Measurements from ENCODE around the gene GNA15.
"Not testable (repeated sequence)": the region's sequence is repeated elsewhere in the genome, so short reads cannot be mapped to it uniquely, and the experiment has no call there.

The GNA15 gene

GRCh38 chr19:3152419-3152780 lies 16.6 kb downstream of the GNA15 start:
- H3K9ac ChIP-seq (ENCODE audit: low read length), result no peak overlapping the region
- H3K4me1 ChIP-seq (ENCODE audit: control insufficient read depth, insufficient read depth, low read length), result peaks cover 4% of the 10 kb centered on the region; the same call in 1 of the 2 replicates
- no peaks in the 10 kb centered on the region for H3K9me3 ChIP-seq (ENCODE audit: control insufficient read depth, insufficient read depth, low read depth, low read length)
- H3K27ac ChIP-seq (ENCODE audit: low read depth, low read length), result no peak overlapping the region
- H3K4me3 ChIP-seq (ENCODE audit: low read depth, low read length), result no peak overlapping the region
- H3K36me3 ChIP-seq (ENCODE audit: control insufficient read depth, insufficient read depth, low read length), result no peaks in the 10 kb centered on the region
- H3K27me3 ChIP-seq (ENCODE audit: control insufficient read depth, insufficient read depth, low read length), result peaks cover 8% of the 10 kb centered on the region; the same call in 1 of the 2 replicates

- Histone ChIP-seq H3K27ac (ENCODE audit: low read depth, low read length) (no peak overlapping the region), H3K9me3 (ENCODE audit: control insufficient read depth, insufficient read depth, low read depth, low read length) (no peaks in the 10 kb centered on the region), H3K4me1 (ENCODE audit: control insufficient read depth, insufficient read depth, low read length) (peaks cover 4% of the 10 kb centered on the region; the same call in 1 of the 2 replicates), H3K4me3 (ENCODE audit: low read depth, low read length) (no peak overlapping the region), H3K27me3 (ENCODE audit: control insufficient read depth, insufficient read depth, low read length) (peaks cover 8% of the 10 kb centered on the region; the same call in 1 of the 2 replicates), H3K36me3 (ENCODE audit: control insufficient read depth, insufficient read depth, low read length) (no peaks in the 10 kb centered on the region), H3K9ac (ENCODE audit: low read length) (no peak overlapping the region)
Measured at GRCh38 chr19:3153286-3154230, 17.7 kb downstream of the GNA15 start.

GRCh38 chr19:3154447-3154846 lies 18.6 kb downstream of the GNA15 start:
- not testable (repeated sequence) for H3K9ac ChIP-seq (ENCODE audit: low read length); H3K27me3 ChIP-seq (ENCODE audit: control insufficient read depth, insufficient read depth, low read length); H3K27ac ChIP-seq (ENCODE audit: low read depth, low read length); H3K4me1 ChIP-seq (ENCODE audit: control insufficient read depth, insufficient read depth, low read length); H3K9me3 ChIP-seq (ENCODE audit: control insufficient read depth, insufficient read depth, low read depth, low read length); H3K4me3 ChIP-seq (ENCODE audit: low read depth, low read length); H3K36me3 ChIP-seq (ENCODE audit: control insufficient read depth, insufficient read depth, low read length)

- Histone ChIP-seq H3K9ac (ENCODE audit: low read length) (no peak overlapping the region), H3K4me3 (ENCODE audit: low read depth, low read length) (no peak overlapping the region), H3K27me3 (ENCODE audit: control insufficient read depth, insufficient read depth, low read length) (0 out of 2 replicates have a peak, but pooled peaks cover 2% of the 10 kb centered on the region), H3K4me1 (ENCODE audit: control insufficient read depth, insufficient read depth, low read length) (peaks cover 4% of the 10 kb centered on the region), H3K9me3 (ENCODE audit: control insufficient read depth, insufficient read depth, low read depth, low read length) (peaks cover 4% of the 10 kb centered on the region; the same call in 1 of the 2 replicates), H3K36me3 (ENCODE audit: control insufficient read depth, insufficient read depth, low read length) (no peaks in the 10 kb centered on the region), H3K27ac (ENCODE audit: low read depth, low read length) (no peak overlapping the region)
Measured at GRCh38 chr19:3154957-3155736, 19.3 kb downstream of the GNA15 start.

GRCh38 chr19:3157096-3157845 lies 21.4 kb downstream of the GNA15 start:
- Histone ChIP-seq H3K27me3 (ENCODE audit: control insufficient read depth, insufficient read depth, low read length) (0 out of 2 replicates have a peak, but pooled peaks cover 2% of the 10 kb centered on the region), H3K9me3 (ENCODE audit: control insufficient read depth, insufficient read depth, low read depth, low read length) (peaks cover 10% of the 10 kb centered on the region; the same call in 1 of the 2 replicates), H3K4me1 (ENCODE audit: control insufficient read depth, insufficient read depth, low read length) (peaks cover 4% of the 10 kb centered on the region), H3K4me3 (ENCODE audit: low read depth, low read length) (no peak overlapping the region), H3K27ac (ENCODE audit: low read depth, low read length) (no peak overlapping the region), H3K36me3 (ENCODE audit: control insufficient read depth, insufficient read depth, low read length) (no peaks in the 10 kb centered on the region), H3K9ac (ENCODE audit: low read length) (no peak overlapping the region)

GRCh38 chr19:3159565-3159964 lies 23.7 kb downstream of the GNA15 start:
- no peaks in the 10 kb centered on the region for H3K36me3 ChIP-seq (ENCODE audit: control insufficient read depth, insufficient read depth, low read length)
- H3K27me3 ChIP-seq (ENCODE audit: control insufficient read depth, insufficient read depth, low read length), result peaks cover 9% of the 10 kb centered on the region
- no peak overlapping the region for H3K4me3 ChIP-seq (ENCODE audit: low read depth, low read length)
- no peak overlapping the region for H3K9ac ChIP-seq (ENCODE audit: low read length)
- peaks cover 10% of the 10 kb centered on the region; the same call in 1 of the 2 replicates for H3K9me3 ChIP-seq (ENCODE audit: control insufficient read depth, insufficient read depth, low read depth, low read length)
- H3K4me1 ChIP-seq (ENCODE audit: control insufficient read depth, insufficient read depth, low read length), result peaks cover 9% of the 10 kb centered on the region
- H3K27ac ChIP-seq (ENCODE audit: low read depth, low read length), result no peak overlapping the region

GRCh38 chr19:3160219-3160618 lies 24.4 kb downstream of the GNA15 start:
- no peak overlapping the region for H3K9ac ChIP-seq (ENCODE audit: low read length)
- H3K36me3 ChIP-seq (ENCODE audit: control insufficient read depth, insufficient read depth, low read length), result no peaks in the 10 kb centered on the region
- H3K27me3 ChIP-seq (ENCODE audit: control insufficient read depth, insufficient read depth, low read length), result peaks cover 9% of the 10 kb centered on the region
- H3K4me3 ChIP-seq (ENCODE audit: low read depth, low read length), result no peak overlapping the region
- peaks cover 10% of the 10 kb centered on the region; the same call in 1 of the 2 replicates for H3K9me3 ChIP-seq (ENCODE audit: control insufficient read depth, insufficient read depth, low read depth, low read length)
- H3K4me1 ChIP-seq (ENCODE audit: control insufficient read depth, insufficient read depth, low read length), result peaks cover 5% of the 10 kb centered on the region
- no peak overlapping the region for H3K27ac ChIP-seq (ENCODE audit: low read depth, low read length)

GRCh38 chr19:3161453-3161852 lies 25.6 kb downstream of the GNA15 start:
- Histone ChIP-seq H3K36me3 (ENCODE audit: control insufficient read depth, insufficient read depth, low read length) (no peaks in the 10 kb centered on the region), H3K4me3 (ENCODE audit: low read depth, low read length) (no peak overlapping the region), H3K9me3 (ENCODE audit: control insufficient read depth, insufficient read depth, low read depth, low read length) (peaks cover 10% of the 10 kb centered on the region; the same call in 1 of the 2 replicates), H3K4me1 (ENCODE audit: control insufficient read depth, insufficient read depth, low read length) (peaks cover 5% of the 10 kb centered on the region), H3K27me3 (ENCODE audit: control insufficient read depth, insufficient read depth, low read length) (peaks cover 9% of the 10 kb centered on the region), H3K9ac (ENCODE audit: low read length) (no peak overlapping the region), H3K27ac (ENCODE audit: low read depth, low read length) (no peak overlapping the region)

GRCh38 chr19:3162418-3163229 lies 26.8 kb downstream of the GNA15 start:
- Histone ChIP-seq H3K27me3 (ENCODE audit: control insufficient read depth, insufficient read depth, low read length) (peaks cover 7% of the 10 kb centered on the region), H3K9ac (ENCODE audit: low read length) (no peak overlapping the region), H3K4me1 (ENCODE audit: control insufficient read depth, insufficient read depth, low read length) (peaks cover 5% of the 10 kb centered on the region), H3K4me3 (ENCODE audit: low read depth, low read length) (no peak overlapping the region), H3K27ac (ENCODE audit: low read depth, low read length) (no peak overlapping the region), H3K9me3 (ENCODE audit: control insufficient read depth, insufficient read depth, low read depth, low read length) (peaks cover 10% of the 10 kb centered on the region; the same call in 1 of the 2 replicates), H3K36me3 (ENCODE audit: control insufficient read depth, insufficient read depth, low read length) (no peaks in the 10 kb centered on the region)
